22Rv1 (cell line): ENCODE data around the gene RASD1.
"Not testable (repeated sequence)": the region's sequence is repeated elsewhere in the genome, so short reads cannot be mapped to it uniquely, and the experiment has no call there.

Experiments used
- H3K27ac ChIP-seq: fragments of 450-650 bp; 2 replicates; pipeline ENCODE4 v1.5.1; 2017
- ZFX ChIP-seq: fragments of 450-650 bp; IDR thresholded peaks from 2 replicates; pipeline ENCODE4 v1.6.1; 2017; ENCODE audit warnings: antibody characterized with exemption, borderline replicate concordance
- TF ChIP-seq, protein P1 (sequence below): fragments of 450-650 bp; IDR thresholded peaks from 2 replicates; pipeline ENCODE4 v1.5.1; 2017; ENCODE audit warnings: mild to moderate bottlenecking

The RASD1 gene

GRCh38 chr17:17472333-17472920 lies 23.8 kb downstream of the RASD1 start:
- no peak overlapping the region for H3K27ac ChIP-seq
- TF ChIP-seq, protein P1, sequence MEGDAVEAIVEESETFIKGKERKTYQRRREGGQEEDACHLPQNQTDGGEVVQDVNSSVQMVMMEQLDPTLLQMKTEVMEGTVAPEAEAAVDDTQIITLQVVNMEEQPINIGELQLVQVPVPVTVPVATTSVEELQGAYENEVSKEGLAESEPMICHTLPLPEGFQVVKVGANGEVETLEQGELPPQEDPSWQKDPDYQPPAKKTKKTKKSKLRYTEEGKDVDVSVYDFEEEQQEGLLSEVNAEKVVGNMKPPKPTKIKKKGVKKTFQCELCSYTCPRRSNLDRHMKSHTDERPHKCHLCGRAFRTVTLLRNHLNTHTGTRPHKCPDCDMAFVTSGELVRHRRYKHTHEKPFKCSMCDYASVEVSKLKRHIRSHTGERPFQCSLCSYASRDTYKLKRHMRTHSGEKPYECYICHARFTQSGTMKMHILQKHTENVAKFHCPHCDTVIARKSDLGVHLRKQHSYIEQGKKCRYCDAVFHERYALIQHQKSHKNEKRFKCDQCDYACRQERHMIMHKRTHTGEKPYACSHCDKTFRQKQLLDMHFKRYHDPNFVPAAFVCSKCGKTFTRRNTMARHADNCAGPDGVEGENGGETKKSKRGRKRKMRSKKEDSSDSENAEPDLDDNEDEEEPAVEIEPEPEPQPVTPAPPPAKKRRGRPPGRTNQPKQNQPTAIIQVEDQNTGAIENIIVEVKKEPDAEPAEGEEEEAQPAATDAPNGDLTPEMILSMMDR = no peak
- TF ChIP-seq ZFX = no peak

- H3K27ac ChIP-seq = no peak overlapping the region
- TF ChIP-seq ZFX = no peak
- TF ChIP-seq, protein P1 = no peak
Measured at GRCh38 chr17:17469996-17470395, 26.2 kb downstream of the RASD1 start.

DNA sequence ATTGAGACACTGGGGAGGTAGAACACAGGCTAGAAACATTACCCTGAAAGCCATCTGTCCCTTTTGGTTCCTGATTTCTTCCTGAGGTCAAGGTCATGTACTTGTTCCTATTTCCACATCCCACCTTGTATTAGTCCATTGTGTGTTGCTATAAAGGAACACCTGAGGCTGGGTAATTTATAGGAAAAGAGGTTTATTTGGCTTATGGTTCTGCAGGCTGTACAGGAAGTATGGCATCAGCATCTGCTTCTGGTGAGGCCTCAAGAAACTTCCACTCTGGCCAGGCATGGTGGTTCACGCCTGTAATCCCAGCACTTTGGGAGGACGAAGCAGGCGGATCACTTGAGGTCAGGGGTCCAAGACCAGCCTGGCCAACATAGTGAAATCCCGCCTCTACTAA lies 26.8 kb downstream of the RASD1 start:
- TF ChIP-seq ZFX = no peak
- TF ChIP-seq, protein P1 = no peak
- no peak overlapping the region for H3K27ac ChIP-seq

GRCh38 chr17:17468217-17469010 lies 27.8 kb downstream of the RASD1 start:
- TF ChIP-seq, protein P1 = no peak
- no peak for TF ChIP-seq ZFX
- H3K27ac ChIP-seq = no peak overlapping the region

- TF ChIP-seq, protein P1 = no peak
- no peak for TF ChIP-seq ZFX
- no peak overlapping the region for H3K27ac ChIP-seq
Measured at GRCh38 chr17:17467720-17468119, 28.5 kb downstream of the RASD1 start.

- TF ChIP-seq, protein P1 = no peak
- TF ChIP-seq ZFX = no peak
- no peak overlapping the region for H3K27ac ChIP-seq
Measured at GRCh38 chr17:17467016-17467415, 29.2 kb downstream of the RASD1 start.

DNA sequence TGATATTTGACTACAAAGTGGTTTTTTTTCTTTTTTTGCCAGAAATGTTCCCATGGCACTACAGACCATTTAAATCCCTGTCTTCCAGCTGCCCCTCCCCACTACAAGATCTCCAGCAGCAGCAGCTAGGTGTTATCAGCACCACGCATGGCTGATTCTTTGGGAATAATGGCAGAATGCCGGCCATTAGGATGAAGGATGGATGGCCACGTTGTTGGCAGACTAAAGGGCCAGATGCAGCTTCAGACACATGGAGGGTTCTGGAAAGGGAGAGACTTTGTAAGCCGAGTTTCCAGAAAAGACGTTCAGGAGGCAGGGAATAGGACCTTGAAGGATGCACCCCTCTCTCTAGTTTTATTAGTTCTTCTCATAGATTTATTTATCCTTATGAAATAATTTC lies 29.7 kb downstream of the RASD1 start:
- H3K27ac ChIP-seq = no peak overlapping the region
- no peak for TF ChIP-seq ZFX
- TF ChIP-seq, protein P1 = no peak

- H3K27ac ChIP-seq = not testable (repeated sequence)
Measured at GRCh38 chr17:17465878-17466277, 30.3 kb downstream of the RASD1 start.
